NCI-H2227 treated with DMSO at 0.1 percent for 48 hours (cell line): Measurements from ENCODE around the gene UNC45A.

Experiments used
- DNase-seq: peaks from one replicate; lab custom pipeline; 2025; lab: John Stamatoyannopoulos, UW

The UNC45A gene

GRCh38 chr15:90962021-90962420 is 26.9 kb downstream of the UNC45A start:
- DNase-seq, result no peak

GRCh38 chr15:90966262-90966661 is 31.2 kb downstream of the UNC45A start:
- no peak for DNase-seq

- DNase-seq, result no peak
Observed at GRCh38 chr15:90967206-90967605, 32.1 kb downstream of the UNC45A start.

- no peak for DNase-seq
Observed at GRCh38 chr15:90968434-90968833, 33.3 kb downstream of the UNC45A start.

- DNase-seq, result no peak
Observed at GRCh38 chr15:90970274-90970673, 35.2 kb downstream of the UNC45A start.

GRCh38 chr15:90972133-90972532 is 37.0 kb downstream of the UNC45A start:
- no peak for DNase-seq

GRCh38 chr15:90974216-90974615 is 39.1 kb downstream of the UNC45A start:
- no peak for DNase-seq

- DNase-seq, result no peak
Observed at GRCh38 chr15:90979582-90979981, 44.5 kb downstream of the UNC45A start.

- DNase-seq, result no peak
Observed at GRCh38 chr15:90981681-90982080, 46.6 kb downstream of the UNC45A start.

GRCh38 chr15:90982135-90982534 is 47.0 kb downstream of the UNC45A start:
- DNase-seq, result no peak

- no peak for DNase-seq
Observed at GRCh38 chr15:90986790-90987507, 51.9 kb downstream of the UNC45A start.

- DNase-seq, result peak; percentile 18
Observed at GRCh38 chr15:90987561-90988141, 52.6 kb downstream of the UNC45A start.

- peak; percentile 18 for DNase-seq
Observed at GRCh38 chr15:90988296-90988695, 53.2 kb downstream of the UNC45A start.

GRCh38 chr15:90989040-90989768 is 54.1 kb downstream of the UNC45A start:
- no peak for DNase-seq

- DNase-seq, result no peak
Observed at GRCh38 chr15:90990446-90990845, 55.4 kb downstream of the UNC45A start.

- no peak for DNase-seq
Observed at GRCh38 chr15:90991587-90992285, 56.7 kb downstream of the UNC45A start.

- no peak for DNase-seq
Observed at GRCh38 chr15:90994059-90994416, 59.0 kb downstream of the UNC45A start.

- peak; percentile 93 for DNase-seq
Observed at GRCh38 chr15:90994417-90995311, 59.6 kb downstream of the UNC45A start, which contains the start of gene PRC1. Gene PRC1 (minus strand): TSS chr15:90994535. CDS start chr15:90994417, 118 bp downstream.

GRCh38 chr15:90998737-90999136 is 63.7 kb downstream of the UNC45A start:
- DNase-seq, result no peak

GRCh38 chr15:91001209-91001608 is 66.1 kb downstream of the UNC45A start:
- DNase-seq, result no peak
